Progenitor cell of endocrine pancreas (in vitro differentiated cells): ENCODE data around the gene MYLK. TPM values are rescaled to one million over a fixed set of nuclear protein-coding genes. Genes with fewer than 3 reads are reported as not detected.

Experiments
- DNase-seq: peaks from one replicate; pipeline ENCODE4 v3.0.0; 2021; ENCODE audit warnings: low spot score; ENCODE audit not compliant: unreplicated experiment
- H3K27ac Mint-ChIP-seq: 2 replicates; pipeline ENCODE4 v1.8.0; 2021; ENCODE audit warnings: mild to moderate bottlenecking, moderate library complexity, mixed read lengths
- H3K27me3 Mint-ChIP-seq: 2 replicates; pipeline ENCODE4 v1.8.0; 2021; ENCODE audit warnings: mixed read lengths
- H3K36me3 Mint-ChIP-seq: 2 replicates; pipeline ENCODE4 v1.8.0; 2022; ENCODE audit warnings: mixed read lengths; ENCODE audit not compliant: insufficient read depth
- H3K4me1 Mint-ChIP-seq: 2 replicates; pipeline ENCODE4 v1.8.0; 2021; ENCODE audit warnings: low read depth, mixed read lengths
- H3K4me3 Mint-ChIP-seq: 2 replicates; pipeline ENCODE4 v1.8.0; 2021; ENCODE audit warnings: low read depth, mild to moderate bottlenecking, moderate library complexity, mixed read lengths
- H3K9me3 Mint-ChIP-seq: 2 replicates; pipeline ENCODE4 v1.8.0; 2021; ENCODE audit warnings: low read depth, mixed read lengths
- CTCF ChIP-seq: fragments of 200-600 bp; sonication (generic); IDR thresholded peaks from one replicate; pipeline ENCODE4 v1.5.0; 2021; ENCODE audit warnings: antibody characterized with exemption, mild to moderate bottlenecking; ENCODE audit not compliant: unreplicated experiment
- total RNA-seq: library from RNA; stranded (reverse); gene quantifications from 2 replicates; pipeline ENCODE4 v1.2.1, GENCODE V29; 2021

Gene MYLK
- total RNA-seq, 1 donor from 2014 or later: 1.1 TPM

DNA sequence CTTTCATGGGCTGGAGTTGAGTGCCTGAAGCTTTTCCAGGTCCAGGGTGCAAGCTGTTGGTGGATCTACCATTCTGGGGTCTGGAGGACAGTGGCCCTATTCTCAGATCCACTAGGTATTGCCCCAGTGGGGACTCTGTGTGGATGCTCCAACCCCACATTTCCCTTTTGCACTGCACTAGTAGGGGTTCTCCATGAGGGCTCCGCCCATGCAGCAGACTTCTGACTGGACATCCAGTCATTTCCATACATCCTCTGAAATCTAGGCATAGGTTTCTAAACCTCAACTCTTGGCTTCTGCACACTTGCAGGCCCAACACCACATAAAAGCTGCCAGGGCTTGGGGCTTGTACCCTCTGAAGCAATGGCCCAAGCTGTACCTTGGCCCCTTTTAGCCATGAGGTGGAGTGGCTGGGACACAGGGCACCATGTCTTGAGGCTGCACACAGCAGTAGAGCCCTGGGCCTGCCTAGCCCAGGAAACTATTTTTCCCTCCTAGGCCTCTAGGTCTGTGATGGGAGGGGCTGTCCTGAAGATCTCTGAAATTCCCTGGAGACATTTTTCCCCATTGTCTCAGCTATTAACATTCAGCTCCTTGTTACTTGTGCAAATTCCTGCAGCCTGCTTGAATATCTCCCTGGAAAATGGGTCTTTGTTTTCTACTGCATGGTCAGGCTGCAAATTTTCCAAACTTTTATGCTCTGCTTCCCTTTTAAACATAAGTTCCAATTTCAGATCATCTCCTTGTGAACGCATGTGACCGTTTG, 293.3 kb downstream of the MYLK start:
- Mint-ChIP-seq H3K9me3 (peaks cover 5% of the 10 kb centered on the region), H3K27ac (peak overlapping the region; percentile 15), H3K4me1 (peaks cover 9% of the 10 kb centered on the region), H3K27me3 (no peaks in the 10 kb centered on the region), H3K36me3 (peaks cover 36% of the 10 kb centered on the region), H3K4me3 (no peak overlapping the region)
- no peak for DNase-seq
- TF ChIP-seq CTCF: no peak

DNA sequence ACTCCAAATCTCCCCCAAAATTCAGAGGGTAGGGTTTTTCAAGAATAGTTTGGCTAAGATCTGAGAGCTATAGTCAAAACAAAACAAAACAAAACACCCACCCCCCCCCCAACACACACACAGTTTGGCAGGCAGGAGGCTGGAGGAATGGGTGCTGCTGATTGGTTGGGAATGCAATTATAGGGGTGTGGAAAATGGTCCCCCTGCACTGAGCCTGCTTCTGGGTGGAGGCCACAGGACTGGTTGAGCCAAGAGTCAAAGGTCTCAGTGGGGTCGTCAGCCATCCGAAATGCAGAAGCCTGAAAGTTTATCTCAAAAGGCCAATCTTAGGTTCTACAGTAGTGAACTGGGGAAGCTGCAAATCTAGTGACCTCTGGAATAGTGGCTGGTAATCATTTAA, 296.7 kb downstream of the MYLK start:
- H3K27ac Mint-ChIP-seq: peak overlapping the region; percentile 61
- H3K9me3 Mint-ChIP-seq: peaks cover 5% of the 10 kb centered on the region
- peak overlapping the region; percentile 32 for H3K4me3 Mint-ChIP-seq
- TF ChIP-seq CTCF: no peak
- H3K36me3 Mint-ChIP-seq: peaks cover 32% of the 10 kb centered on the region
- no peaks in the 10 kb centered on the region for H3K27me3 Mint-ChIP-seq
- no peak for DNase-seq
- peaks cover 26% of the 10 kb centered on the region for H3K4me1 Mint-ChIP-seq

- peak overlapping the region; percentile 61 for H3K27ac Mint-ChIP-seq
- peaks cover 32% of the 10 kb centered on the region for H3K36me3 Mint-ChIP-seq
- peaks cover 5% of the 10 kb centered on the region for H3K9me3 Mint-ChIP-seq
- H3K27me3 Mint-ChIP-seq: no peaks in the 10 kb centered on the region
- DNase-seq: no peak
- H3K4me3 Mint-ChIP-seq: peak overlapping the region; percentile 20
- peaks cover 29% of the 10 kb centered on the region for H3K4me1 Mint-ChIP-seq
- TF ChIP-seq CTCF: no peak
Observed at GRCh38 chr3:123586968-123587367, 297.2 kb downstream of the MYLK start.

DNA sequence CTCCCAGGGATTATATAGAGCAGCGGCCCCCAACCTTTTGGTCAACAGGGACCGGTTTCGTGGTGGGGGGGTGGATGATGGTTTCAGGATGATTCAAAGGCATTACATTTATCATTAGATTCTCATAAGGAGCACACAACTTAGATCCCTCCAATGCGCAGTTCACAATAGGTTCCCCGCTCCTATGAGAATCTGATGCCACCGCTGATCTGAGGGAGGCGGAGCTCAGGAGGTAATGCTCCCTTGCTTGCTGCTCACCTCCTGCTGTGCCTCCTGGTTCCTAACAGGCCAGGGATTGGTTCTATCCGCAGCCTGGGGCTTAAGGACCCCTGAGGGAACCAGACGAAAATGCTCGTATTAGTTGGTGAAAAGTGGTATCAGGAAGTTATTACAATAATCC, 298.0 kb downstream of the MYLK start:
- Mint-ChIP-seq H3K9me3 (peaks cover 5% of the 10 kb centered on the region), H3K4me3 (no peak overlapping the region), H3K36me3 (peaks cover 30% of the 10 kb centered on the region), H3K4me1 (peaks cover 31% of the 10 kb centered on the region), H3K27me3 (no peaks in the 10 kb centered on the region), H3K27ac (no peak overlapping the region)
- no peak for TF ChIP-seq CTCF
- no peak for DNase-seq

- Mint-ChIP-seq H3K9me3 (peaks cover 5% of the 10 kb centered on the region), H3K27me3 (no peaks in the 10 kb centered on the region), H3K36me3 (peaks cover 25% of the 10 kb centered on the region), H3K27ac (peak within 1 kb of the TSS; percentile 92), H3K4me1 (peaks cover 31% of the 10 kb centered on the region), H3K4me3 (no peak within 1 kb of the TSS)
- no peak for TF ChIP-seq CTCF
- peak; percentile 96 for DNase-seq
Observed at GRCh38 chr3:123584988-123585937, 298.9 kb downstream of the MYLK start, which contains the start of gene HACD2. TSS of gene HACD2 (minus strand) at chr3:123585053. CDS start at chr3:123585027, 26 bp downstream.
